HepG2 (cell line): ENCODE results near the gene ERVH48-1. TPM values are rescaled to one million over a fixed set of nuclear protein-coding genes. Genes with fewer than 3 reads are reported as not detected.
A peak's percentile ranks its signal among the peaks of the same experiment; 100 is the strongest.

Source experiments
- ARID2 ChIP-seq: sonication (generic); formaldehyde crosslinking; IDR thresholded peaks from 2 replicates; pipeline ENCODE4 v1.8.1; 2022; ENCODE audit warnings: mild to moderate bottlenecking, missing genetic modification reagents, borderline replicate concordance
- ASH2L ChIP-seq: fragments of 300-600, 200-600 bp; sonication (generic); IDR thresholded peaks from 2 replicates; pipeline ENCODE4 v1.7.0; 2017; ENCODE audit warnings: low read depth, mild to moderate bottlenecking, moderate library complexity, mixed read lengths, low read length; ENCODE audit not compliant: insufficient read length
- HDAC2 ChIP-seq: sonication (generic); formaldehyde crosslinking; IDR thresholded peaks from 2 replicates; pipeline ENCODE4 v1.4.0; 2020; ENCODE audit warnings: missing genetic modification reagents
- PHF20 ChIP-seq: sonication (generic); formaldehyde crosslinking; IDR thresholded peaks from 2 replicates; pipeline ENCODE4 v1.5.0; 2020; ENCODE audit warnings: mild to moderate bottlenecking, missing genetic modification reagents
- RFXANK ChIP-seq: IDR thresholded peaks from 2 replicates; pipeline ENCODE4 v1.6.1; 2016
- SNRNP70 ChIP-seq: fragments of 200-400 bp; formaldehyde crosslinking; IDR thresholded peaks from 2 replicates; pipeline ENCODE4 v1.6.1; 2017; ENCODE audit warnings: mild to moderate bottlenecking, low read depth, low read length, moderate library complexity
- SP140L ChIP-seq: sonication (generic); formaldehyde crosslinking; IDR thresholded peaks from 2 replicates; pipeline ENCODE4 v1.4.0; 2020; ENCODE audit warnings: missing genetic modification reagents, borderline replicate concordance
- TBX3 ChIP-seq: fragments of 450-650 bp; IDR thresholded peaks from 2 replicates; pipeline ENCODE4 v1.6.1; 2017; ENCODE audit warnings: antibody characterized with exemption, mild to moderate bottlenecking, inconsistent platforms, borderline replicate concordance
- YEATS2 ChIP-seq: sonication (generic); formaldehyde crosslinking; IDR thresholded peaks from 2 replicates; pipeline ENCODE4 v1.4.0; 2020; ENCODE audit warnings: missing genetic modification reagents, borderline replicate concordance
- ZNF143 ChIP-seq: sonication (generic); formaldehyde crosslinking; IDR thresholded peaks from 2 replicates; pipeline ENCODE4 v1.4.0; 2020; ENCODE audit warnings: missing genetic modification reagents
- polyA plus RNA-seq, 8 experiments: library from polyadenylated mRNA; depleted of rRNA in 3 of 8; stranded (reverse) in 7 of 8; unstranded in 1 of 8; fragments of >200 nt; fragmentation: Illumina TruSeq in 4 of 8; extraction: Trizol in 4 of 8; gene quantifications; 2 replicates each; pipeline versions ENCODE4 v1.2.1 to v1.2.3, GENCODE V29; 2011 to 2016; ENCODE audit warnings: low read depth in 4 of 8, missing spikeins in 1 of 8, mixed read lengths in 1 of 8; ENCODE audit not compliant: insufficient read depth in 1 of 8
- total RNA-seq, 5 experiments: library from RNA; depleted of rRNA; stranded (reverse); fragments of >200 nt; fragmentation: Illumina TruSeq; extraction: Trizol; gene quantifications; 2 replicates each; pipeline ENCODE4 v1.2.3, GENCODE V29; 2016; ENCODE audit warnings: low read depth in 1 of 5
- TF ChIP-seq, protein P1 (sequence below), 2 experiments: sonication (generic) in 1 of 2; formaldehyde crosslinking in 1 of 2; IDR thresholded peaks; 2 replicates each; pipeline versions ENCODE4 v1.4.0 to v1.6.1; 2016 to 2020; ENCODE audit warnings: borderline replicate concordance in 1 of 2, low read depth in 1 of 2, mild to moderate bottlenecking in 1 of 2, missing genetic modification reagents in 1 of 2
- TF ChIP-seq, protein P2 (sequence below): sonication (generic); formaldehyde crosslinking; IDR thresholded peaks from 2 replicates; pipeline ENCODE4 v1.4.0; 2020; ENCODE audit warnings: missing genetic modification reagents
- TF ChIP-seq, protein P3 (sequence below): sonication (generic); formaldehyde crosslinking; IDR thresholded peaks from 2 replicates; pipeline ENCODE4 v1.4.0; 2020; ENCODE audit warnings: missing genetic modification reagents, borderline replicate concordance
- TF ChIP-seq, protein P4 (sequence below): IDR thresholded peaks from 2 replicates; pipeline ENCODE4 v1.6.1; 2016; ENCODE audit warnings: mild to moderate bottlenecking
- TF ChIP-seq, protein P5 (sequence below): sonication (generic); formaldehyde crosslinking; IDR thresholded peaks from 2 replicates; pipeline ENCODE4 v1.4.0; 2020; ENCODE audit warnings: low read depth, missing genetic modification reagents

The ERVH48-1 gene
- total and polyA plus RNA-seq, 2 of the 13 experiments (the other 11 are each of a cell fraction or from before 2014, with no cell fraction given), result 1.8 TPM; not detected in 1

DNA sequence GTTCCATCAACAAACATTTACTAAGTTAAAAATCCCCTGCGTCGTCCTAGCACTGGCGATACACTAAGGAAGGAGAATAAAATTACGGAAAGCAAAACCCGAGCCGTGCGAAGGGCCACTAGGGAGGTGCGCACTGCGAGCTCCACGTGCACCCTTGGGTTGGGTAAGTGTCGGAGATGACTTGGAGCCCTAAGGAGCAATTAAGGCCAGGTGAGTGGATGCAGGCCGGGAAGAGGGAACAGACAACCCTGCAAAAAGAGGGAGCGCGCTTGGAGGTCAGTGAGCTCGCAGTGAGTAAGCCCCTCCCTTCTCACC lies 46.8 kb downstream of the ERVH48-1 start (continued):
- TF ChIP-seq, protein P1, sequence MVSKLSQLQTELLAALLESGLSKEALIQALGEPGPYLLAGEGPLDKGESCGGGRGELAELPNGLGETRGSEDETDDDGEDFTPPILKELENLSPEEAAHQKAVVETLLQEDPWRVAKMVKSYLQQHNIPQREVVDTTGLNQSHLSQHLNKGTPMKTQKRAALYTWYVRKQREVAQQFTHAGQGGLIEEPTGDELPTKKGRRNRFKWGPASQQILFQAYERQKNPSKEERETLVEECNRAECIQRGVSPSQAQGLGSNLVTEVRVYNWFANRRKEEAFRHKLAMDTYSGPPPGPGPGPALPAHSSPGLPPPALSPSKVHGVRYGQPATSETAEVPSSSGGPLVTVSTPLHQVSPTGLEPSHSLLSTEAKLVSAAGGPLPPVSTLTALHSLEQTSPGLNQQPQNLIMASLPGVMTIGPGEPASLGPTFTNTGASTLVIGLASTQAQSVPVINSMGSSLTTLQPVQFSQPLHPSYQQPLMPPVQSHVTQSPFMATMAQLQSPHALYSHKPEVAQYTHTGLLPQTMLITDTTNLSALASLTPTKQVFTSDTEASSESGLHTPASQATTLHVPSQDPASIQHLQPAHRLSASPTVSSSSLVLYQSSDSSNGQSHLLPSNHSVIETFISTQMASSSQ (IDR thresholded peaks at IDR 0.05; ENCODE audit: low read depth), result no peak
- TF ChIP-seq, protein P1 (CRISPR knock-in tag; IDR thresholded peaks at IDR 0.05; ENCODE audit: borderline replicate concordance), result no peak
- no peak for TF ChIP-seq HDAC2 (CRISPR knock-in tag)
- TF ChIP-seq, protein P2, sequence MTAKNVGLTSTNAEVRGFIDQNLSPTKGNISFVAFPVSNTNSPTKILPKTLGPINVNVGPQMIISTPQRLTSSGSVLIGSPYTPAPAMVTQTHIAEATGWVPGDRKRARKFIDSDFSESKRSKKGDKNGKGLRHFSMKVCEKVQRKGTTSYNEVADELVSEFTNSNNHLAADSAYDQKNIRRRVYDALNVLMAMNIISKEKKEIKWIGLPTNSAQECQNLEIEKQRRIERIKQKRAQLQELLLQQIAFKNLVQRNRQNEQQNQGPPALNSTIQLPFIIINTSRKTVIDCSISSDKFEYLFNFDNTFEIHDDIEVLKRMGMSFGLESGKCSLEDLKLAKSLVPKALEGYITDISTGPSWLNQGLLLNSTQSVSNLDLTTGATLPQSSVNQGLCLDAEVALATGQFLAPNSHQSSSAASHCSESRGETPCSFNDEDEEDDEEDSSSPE (CRISPR knock-in tag), result no peak
- TF ChIP-seq PHF20 (CRISPR knock-in tag), result no peak
- no peak for TF ChIP-seq ASH2L
- TF ChIP-seq, protein P3, sequence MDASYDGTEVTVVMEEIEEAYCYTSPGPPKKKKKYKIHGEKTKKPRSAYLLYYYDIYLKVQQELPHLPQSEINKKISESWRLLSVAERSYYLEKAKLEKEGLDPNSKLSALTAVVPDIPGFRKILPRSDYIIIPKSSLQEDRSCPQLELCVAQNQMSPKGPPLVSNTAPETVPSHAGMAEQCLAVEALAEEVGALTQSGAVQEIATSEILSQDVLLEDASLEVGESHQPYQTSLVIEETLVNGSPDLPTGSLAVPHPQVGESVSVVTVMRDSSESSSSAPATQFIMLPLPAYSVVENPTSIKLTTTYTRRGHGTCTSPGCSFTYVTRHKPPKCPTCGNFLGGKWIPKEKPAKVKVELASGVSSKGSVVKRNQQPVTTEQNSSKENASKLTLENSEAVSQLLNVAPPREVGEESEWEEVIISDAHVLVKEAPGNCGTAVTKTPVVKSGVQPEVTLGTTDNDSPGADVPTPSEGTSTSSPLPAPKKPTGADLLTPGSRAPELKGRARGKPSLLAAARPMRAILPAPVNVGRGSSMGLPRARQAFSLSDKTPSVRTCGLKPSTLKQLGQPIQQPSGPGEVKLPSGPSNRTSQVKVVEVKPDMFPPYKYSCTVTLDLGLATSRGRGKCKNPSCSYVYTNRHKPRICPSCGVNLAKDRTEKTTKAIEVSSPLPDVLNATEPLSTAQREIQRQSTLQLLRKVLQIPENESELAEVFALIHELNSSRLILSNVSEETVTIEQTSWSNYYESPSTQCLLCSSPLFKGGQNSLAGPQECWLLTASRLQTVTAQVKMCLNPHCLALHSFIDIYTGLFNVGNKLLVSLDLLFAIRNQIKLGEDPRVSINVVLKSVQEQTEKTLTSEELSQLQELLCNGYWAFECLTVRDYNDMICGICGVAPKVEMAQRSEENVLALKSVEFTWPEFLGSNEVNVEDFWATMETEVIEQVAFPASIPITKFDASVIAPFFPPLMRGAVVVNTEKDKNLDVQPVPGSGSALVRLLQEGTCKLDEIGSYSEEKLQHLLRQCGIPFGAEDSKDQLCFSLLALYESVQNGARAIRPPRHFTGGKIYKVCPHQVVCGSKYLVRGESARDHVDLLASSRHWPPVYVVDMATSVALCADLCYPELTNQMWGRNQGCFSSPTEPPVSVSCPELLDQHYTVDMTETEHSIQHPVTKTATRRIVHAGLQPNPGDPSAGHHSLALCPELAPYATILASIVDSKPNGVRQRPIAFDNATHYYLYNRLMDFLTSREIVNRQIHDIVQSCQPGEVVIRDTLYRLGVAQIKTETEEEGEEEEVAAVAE (CRISPR knock-in tag), result no peak
- TF ChIP-seq YEATS2 (CRISPR knock-in tag), result 0 out of 2 replicates have a peak, but pooled peaks have one; percentile 10
- TF ChIP-seq ZNF143 (CRISPR knock-in tag), result no peak
- no peak for TF ChIP-seq TBX3
- TF ChIP-seq SP140L (CRISPR knock-in tag), result no peak
- TF ChIP-seq, protein P4, sequence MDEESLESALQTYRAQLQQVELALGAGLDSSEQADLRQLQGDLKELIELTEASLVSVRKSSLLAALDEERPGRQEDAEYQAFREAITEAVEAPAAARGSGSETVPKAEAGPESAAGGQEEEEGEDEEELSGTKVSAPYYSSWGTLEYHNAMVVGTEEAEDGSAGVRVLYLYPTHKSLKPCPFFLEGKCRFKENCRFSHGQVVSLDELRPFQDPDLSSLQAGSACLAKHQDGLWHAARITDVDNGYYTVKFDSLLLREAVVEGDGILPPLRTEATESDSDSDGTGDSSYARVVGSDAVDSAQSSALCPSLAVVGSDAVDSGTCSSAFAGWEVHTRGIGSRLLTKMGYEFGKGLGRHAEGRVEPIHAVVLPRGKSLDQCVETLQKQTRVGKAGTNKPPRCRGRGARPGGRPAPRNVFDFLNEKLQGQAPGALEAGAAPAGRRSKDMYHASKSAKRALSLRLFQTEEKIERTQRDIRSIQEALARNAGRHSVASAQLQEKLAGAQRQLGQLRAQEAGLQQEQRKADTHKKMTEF (CRISPR knock-in tag), result no peak
- TF ChIP-seq, protein P5, sequence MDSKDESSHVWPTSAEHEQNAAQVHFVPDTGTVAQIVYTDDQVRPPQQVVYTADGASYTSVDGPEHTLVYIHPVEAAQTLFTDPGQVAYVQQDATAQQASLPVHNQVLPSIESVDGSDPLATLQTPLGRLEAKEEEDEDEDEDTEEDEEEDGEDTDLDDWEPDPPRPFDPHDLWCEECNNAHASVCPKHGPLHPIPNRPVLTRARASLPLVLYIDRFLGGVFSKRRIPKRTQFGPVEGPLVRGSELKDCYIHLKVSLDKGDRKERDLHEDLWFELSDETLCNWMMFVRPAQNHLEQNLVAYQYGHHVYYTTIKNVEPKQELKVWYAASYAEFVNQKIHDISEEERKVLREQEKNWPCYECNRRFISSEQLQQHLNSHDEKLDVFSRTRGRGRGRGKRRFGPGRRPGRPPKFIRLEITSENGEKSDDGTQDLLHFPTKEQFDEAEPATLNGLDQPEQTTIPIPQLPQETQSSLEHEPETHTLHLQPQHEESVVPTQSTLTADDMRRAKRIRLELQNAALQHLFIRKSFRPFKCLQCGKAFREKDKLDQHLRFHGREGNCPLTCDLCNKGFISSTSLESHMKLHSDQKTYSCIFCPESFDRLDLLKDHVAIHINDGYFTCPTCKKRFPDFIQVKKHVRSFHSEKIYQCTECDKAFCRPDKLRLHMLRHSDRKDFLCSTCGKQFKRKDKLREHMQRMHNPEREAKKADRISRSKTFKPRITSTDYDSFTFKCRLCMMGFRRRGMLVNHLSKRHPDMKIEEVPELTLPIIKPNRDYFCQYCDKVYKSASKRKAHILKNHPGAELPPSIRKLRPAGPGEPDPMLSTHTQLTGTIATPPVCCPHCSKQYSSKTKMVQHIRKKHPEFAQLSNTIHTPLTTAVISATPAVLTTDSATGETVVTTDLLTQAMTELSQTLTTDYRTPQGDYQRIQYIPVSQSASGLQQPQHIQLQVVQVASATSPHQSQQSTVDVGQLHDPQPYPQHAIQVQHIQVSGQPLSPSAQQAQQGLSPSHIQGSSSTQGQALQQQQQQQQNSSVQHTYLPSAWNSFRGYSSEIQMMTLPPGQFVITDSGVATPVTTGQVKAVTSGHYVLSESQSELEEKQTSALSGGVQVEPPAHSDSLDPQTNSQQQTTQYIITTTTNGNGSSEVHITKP, result no peak
- TF ChIP-seq RFXANK (CRISPR knock-in tag), result no peak
- TF ChIP-seq SNRNP70, result no peak
- TF ChIP-seq ARID2 (CRISPR knock-in tag), result no peak
